ENCODE data around the gene CALCR. TPM values are rescaled to one million over a fixed set of nuclear protein-coding genes. Genes with fewer than 3 reads are reported as not detected.

CALCR gene
- total RNA-seq, 1 experiment from 2014 or later = 0.10 TPM

- Histone ChIP-seq H3K9ac (ENCODE audit: low read length) (no peak overlapping the region), H2AFZ (ENCODE audit: low read depth, low read length, poor library complexity, severe bottlenecking) (no peak overlapping the region), H4K20me1 (ENCODE audit: insufficient read depth) (no peaks in the 10 kb centered on the region), H3K9me2 (ENCODE audit: insufficient read depth) (no peaks in the 10 kb centered on the region), H3K27ac (ENCODE audit: low read depth, low read length) (no peak overlapping the region), H3K36me3 (ENCODE audit: control insufficient read depth in 1 of 2, insufficient read depth in 2 of 2, low read length in 2 of 2) (no peaks in the 10 kb centered on the region), H3K27me3 (ENCODE audit: insufficient read depth, low read length) (no peaks in the 10 kb centered on the region), H3K4me2 (ENCODE audit: low read length) (no peak overlapping the region), H3K4me3 (replicated peaks in 1 of 2; ENCODE audit: low read depth in 1 of 2, low read length in 2 of 2) (no peak overlapping the region), H3K4me1 (ENCODE audit: control insufficient read depth in 1 of 2, insufficient read depth in 2 of 2, low read length in 2 of 2) (peaks cover 0 to 11% of the 10 kb centered on the region in 2 experiments; a peak in 3 of 4 replicates), H3K9me3 (ENCODE audit: control insufficient read depth in 1 of 2, insufficient read depth in 1 of 2, low read depth in 1 of 2, low read length in 2 of 2) (no peaks in the 10 kb centered on the region), H3K79me2 (ENCODE audit: insufficient read depth, low read length) (no peaks in the 10 kb centered on the region; the same call in 1 of the 2 replicates)
- TF ChIP-seq ZFX (IDR thresholded peaks at IDR 0.05) (no peak), REST (IDR thresholded peaks at IDR 0.05; ENCODE audit: low read depth) (no peak), CEBPB (IDR thresholded peaks at IDR 0.05; ENCODE audit: low read depth) (no peak), POLR2A (IDR thresholded peaks at IDR 0.05; ENCODE audit: borderline replicate concordance, extremely low read depth, insufficient read depth, insufficient read length) (no peak), EGR1 (IDR thresholded peaks at IDR 0.05; ENCODE audit: low read depth) (no peak), CTCF (IDR thresholded peaks at IDR 0.05 in 2 of 3, conservative IDR thresholded peaks at IDR 0.05 in 1 of 3; ENCODE audit: borderline replicate concordance in 1 of 3, insufficient read depth in 1 of 3, low read depth in 2 of 3, low read length in 2 of 3) (no peak), ZBTB33 (IDR thresholded peaks at IDR 0.05; ENCODE audit: extremely low read depth, insufficient replicate concordance, low read length) (no peak), CBX3 (IDR thresholded peaks at IDR 0.05; ENCODE audit: low read depth) (no peak)
- no peak for ATAC-seq
- RAD21 ChIA-PET (ENCODE audit: low non-redundant PET in 1 of 2, low total read pairs in 2 of 2, uncharacterized antibody in 2 of 2, unreplicated experiment in 2 of 2) = no interaction called here
- POLR2A ChIA-PET = no interaction called here
- no peak for DNase-seq (ENCODE audit: low read depth, low spot score)
- CTCF ChIA-PET = no interaction called here
- intact Hi-C loops (cut with micrococcal nuclease) = no loop called here
- BruUV-seq (replicated peaks) = no TSS peak
These were observed 49.3 kb upstream of the CALCR start for GRCh38 chr7:93623816-93624215.
